ENCODE measurements around the gene TGM5.

Gene TGM5

GRCh38 chr15:43189296-43189695 lies 77.4 kb downstream of the TGM5 start:
- DNase-seq: no peak

- DNase-seq: peak; percentile 42
Observed at GRCh38 chr15:43187544-43188155, 79.1 kb downstream of the TGM5 start.

GRCh38 chr15:43186003-43186353 lies 80.8 kb downstream of the TGM5 start:
- no peak for DNase-seq

GRCh38 chr15:43185157-43186002 lies 81.3 kb downstream of the TGM5 start, which contains the start of gene CCNDBP1:
Gene CCNDBP1, plus strand, starts transcription at chr15:43185403. Its CDS starts 96 bp downstream, at chr15:43185499.
- DNase-seq: peak; percentile 66

- DNase-seq: no peak
Observed at GRCh38 chr15:43184407-43185124, 82.2 kb downstream of the TGM5 start.

GRCh38 chr15:43183270-43183669 lies 83.5 kb downstream of the TGM5 start:
- DNase-seq: no peak
